Pancreas (tissue), 10 donors: ENCODE measurements around the gene CSTPP1. TPM values are rescaled to one million over a fixed set of nuclear protein-coding genes. Genes with fewer than 3 reads are reported as not detected.
"Not testable (repeated sequence)": the region's sequence is repeated elsewhere in the genome, so short reads cannot be mapped to it uniquely, and the experiment has no call there.

Experiments
- ATAC-seq, 4 donors: fragments of 200-7000 bp; cut with Tn5 transposase; one replicate each; pipeline versions ENCODE4 v1.8.0 to v1.9.1; 2020; ENCODE audit warnings: mild to moderate bottlenecking in 4 of 4, moderate library complexity in 4 of 4
- DNase-seq, 6 donors: peaks; one replicate each; pipeline ENCODE4 v3.0.0-alpha.2; 2020
- FAIRE-seq: peaks from 2 replicates; lab custom pipeline; 2012; peaks lifted over from hg19 to GRCh38; lab: Jason Lieb, UNC
- H3K27ac ChIP-seq, 4 donors: fragments of 200-600 bp; sonication (generic); 1 replicate in 3 of 4; 2 replicates in 1 of 4; pipeline versions ENCODE4 v1.5.0 to v1.8.0; 2020
- H3K27me3 ChIP-seq, 4 donors: fragments of 200-600 bp; one replicate each; pipeline ENCODE4 v1.8.0; 2021
- H3K36me3 ChIP-seq, 3 donors: fragments of 200-600 bp; sonication (generic) in 1 of 3; one replicate each; pipeline versions ENCODE4 v1.5.0 to v1.8.0; 2020 to 2021
- H3K4me1 ChIP-seq, 3 donors: fragments of 200-600 bp; one replicate each; pipeline ENCODE4 v1.8.0; 2021
- H3K4me3 ChIP-seq, 4 donors: fragments of 200-600 bp; sonication (generic) in 2 of 4; one replicate each; pipeline versions ENCODE4 v1.5.0 to v1.8.0; 2020 to 2021
- H3K9me3 ChIP-seq, 4 donors: fragments of 200-600 bp; one replicate each; pipeline ENCODE4 v1.8.0; 2021
- CTCF ChIP-seq, 4 donors: fragments of 200-600 bp; sonication (generic) in 3 of 4; IDR thresholded peaks; one replicate each; pipeline versions ENCODE4 v1.5.0 to v1.8.0; 2021; ENCODE audit warnings: antibody characterized with exemption in 4 of 4
- WGBS, 2 donors: extraction: QIAGEN DNeasy Blood & Tissue Kit; methylation state at CpG; one replicate each; pipeline ENCODE4 v1.1.7; 2013; 5-methylcytosine and 5-hydroxymethylcytosine counted together
- intact Hi-C, 3 donors: fragments of 100-400 bp; cut with DNase I; formaldehyde crosslinking; loops; one replicate each; pipeline versions ENCODE4 v1.11.1 to v1.14.2; 2022
- polyA plus RNA-seq, 2 donors: library from polyadenylated mRNA; stranded (reverse); fragments of 200-250 nt; gene quantifications; one replicate each; pipeline ENCODE4 v1.2.3, GENCODE V29; 2013
- total RNA-seq, 6 donors: library from RNA; stranded (reverse); fragmentation: NEBNext Ultra II Directional in 4 of 6; extraction: Animal tissue kit (Norgen Biotek cat#: 25700) in 4 of 6; gene quantifications; one replicate each; pipeline versions ENCODE4 v1.2.1 to v1.2.4, GENCODE V29; 2021 to 2023
- donor health status: healthy with polysubstance abuse.
- donor health status: DM: no; HTN: no; CAD: no; lungs with moderate emphysema.
- donor health status: DM: no; HTN: no; CAD: no.
- donor health status: control.
- donor health status: control.
- donor health status: Bipolar disorder and iron deficiency.
- donor health status: DM: yes; HTN: yes; CAD: no.
- donor health status: DM: no; HTN: no; CAD: no.
- donor health status: DM: no; HTN: no; CAD: no.
- donor health status: DM: yes; HTN: yes; CAD: no.

The CSTPP1 gene
- total and polyA plus RNA-seq, 8 donors: 9.7 to 23.6 (median 14.0) TPM

- Histone ChIP-seq H3K9me3 (no peaks in the 10 kb centered on the region), H3K27me3 (no peaks in the 10 kb centered on the region), H3K36me3 (no peaks in the 10 kb centered on the region), H3K4me1 (no peaks in the 10 kb centered on the region), H3K4me3 (no peak overlapping the region), H3K27ac (no peak overlapping the region)
- WGBS, 2 donors: 89 to 93% methylated on average over 8 of the region's 8 CpGs
- ATAC-seq: peak in 2 of 4 donors; percentile 37 to 51
- no peak for FAIRE-seq
- no peak for TF ChIP-seq CTCF (IDR thresholded peaks at IDR 0.05)
- DNase-seq: no peak
- intact Hi-C loops: no loop called here
Measured at GRCh38 chr11:47111318-47111804, 174.8 kb downstream of the CSTPP1 start.

DNA sequence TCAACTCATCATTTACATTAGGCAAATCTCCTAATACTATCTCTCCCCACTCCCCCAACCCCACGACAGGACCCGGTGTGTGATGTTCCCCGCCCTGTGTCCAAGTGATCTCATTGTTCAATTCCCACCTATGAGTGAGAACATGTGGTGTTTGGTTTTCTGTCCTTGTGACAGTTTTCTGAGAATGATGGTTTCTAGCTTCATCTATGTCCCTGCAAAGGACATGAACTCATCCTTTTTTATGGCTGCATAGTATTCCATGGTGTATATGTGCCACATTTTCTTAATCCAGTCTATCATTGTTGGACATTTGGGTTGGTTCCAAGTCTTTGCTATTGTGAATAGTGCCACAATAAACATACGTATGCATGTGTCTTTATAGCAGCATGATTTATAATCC is 176.4 kb downstream of the CSTPP1 start:
- H3K36me3 ChIP-seq, intact Hi-C loops, H3K9me3 ChIP-seq, ATAC-seq, H3K4me3 ChIP-seq, FAIRE-seq, H3K27ac ChIP-seq, H3K27me3 ChIP-seq, DNase-seq, H3K4me1 ChIP-seq: not testable (repeated sequence)
- WGBS, 2 donors: 95 to 100% methylated on average over 3 of the region's 4 CpGs

DNA sequence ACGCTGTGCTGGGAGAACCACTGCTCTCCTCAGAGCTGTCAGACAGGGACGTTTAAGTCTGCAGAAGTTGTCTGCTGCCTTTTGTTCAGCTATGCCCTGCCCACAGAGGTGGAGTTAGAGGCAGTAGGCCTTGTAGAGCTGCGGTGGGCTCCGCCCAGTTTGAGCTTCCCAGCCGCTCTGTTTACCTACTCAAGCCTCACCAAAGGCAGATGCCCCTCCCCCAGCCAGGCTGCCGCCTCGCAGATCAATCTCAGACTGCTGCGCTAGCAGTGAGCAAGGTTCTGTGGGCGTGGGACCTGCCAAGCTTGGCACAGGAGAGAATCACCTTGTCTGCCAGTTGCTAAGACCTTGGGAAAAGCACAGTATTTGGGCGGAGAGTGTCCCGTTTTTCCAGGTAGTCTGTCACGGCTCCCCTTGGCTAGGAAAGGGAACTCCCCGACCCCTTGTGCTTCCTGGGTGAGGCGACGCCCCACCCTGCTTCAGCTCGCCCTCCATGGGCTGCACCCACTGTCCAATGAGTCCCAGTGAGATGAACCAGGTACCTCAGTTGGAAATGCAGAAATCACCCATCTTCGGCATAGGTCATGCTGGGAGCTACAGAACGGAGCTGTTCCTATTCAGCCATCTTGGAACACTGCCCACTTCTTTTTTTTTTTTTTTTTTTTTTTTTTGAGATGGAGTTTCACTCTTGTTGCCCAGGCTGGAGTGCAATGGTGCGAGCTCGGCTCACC is 182.6 kb downstream of the CSTPP1 start:
- H3K27me3 ChIP-seq, intact Hi-C loops, H3K36me3 ChIP-seq, FAIRE-seq, H3K9me3 ChIP-seq: not testable (repeated sequence)
- peak; percentile 79 to 86 (median 84) for ATAC-seq
- H3K27ac ChIP-seq: peak overlapping the region; percentile 51 to 79 (median 55)
- 14 to 21% methylated on average over 20 of the region's 20 CpGs for WGBS, 2 donors
- peak overlapping the region in 2 of 4 donors; percentile 22 to 27 for H3K4me3 ChIP-seq
- peak; percentile 88 to 99 (median 98) for DNase-seq
- peaks cover 4 to 21% (median 6%) of the 10 kb centered on the region in 3 donors for H3K4me1 ChIP-seq

GRCh38 chr11:47121056-47121455 is 184.5 kb downstream of the CSTPP1 start:
- FAIRE-seq: no peak
- no peak overlapping the region for H3K4me3 ChIP-seq
- peak in 3 of 4 donors; percentile 45 to 63 (median 56) for ATAC-seq
- H3K36me3 ChIP-seq: no peaks in the 10 kb centered on the region
- peaks cover 4 to 30% (median 6%) of the 10 kb centered on the region in 3 donors for H3K4me1 ChIP-seq
- no peaks in the 10 kb centered on the region for H3K9me3 ChIP-seq
- peak overlapping the region in 2 of 4 donors; percentile 51 to 79 for H3K27ac ChIP-seq
- intact Hi-C loops: no loop called here
- WGBS, 2 donors: 31 to 45% methylated on average over 2 of the region's 2 CpGs
- DNase-seq: no peak
- TF ChIP-seq CTCF (IDR thresholded peaks at IDR 0.05): no peak
- no peaks in the 10 kb centered on the region for H3K27me3 ChIP-seq

- peak overlapping the region in 2 of 4 donors; percentile 51 to 79 for H3K27ac ChIP-seq
- no peak for TF ChIP-seq CTCF (IDR thresholded peaks at IDR 0.05)
- H3K9me3 ChIP-seq: no peaks in the 10 kb centered on the region
- intact Hi-C loops: no loop called here
- H3K27me3 ChIP-seq: no peaks in the 10 kb centered on the region
- DNase-seq: no peak
- ATAC-seq: no peak
- 27 to 37% methylated on average over 2 of the region's 2 CpGs for WGBS, 2 donors
- H3K4me3 ChIP-seq: no peak overlapping the region
- peaks cover 4 to 33% (median 8%) of the 10 kb centered on the region in 3 donors for H3K4me1 ChIP-seq
- no peaks in the 10 kb centered on the region for H3K36me3 ChIP-seq
- FAIRE-seq: no peak
Measured at GRCh38 chr11:47121731-47122130, 185.2 kb downstream of the CSTPP1 start.

DNA sequence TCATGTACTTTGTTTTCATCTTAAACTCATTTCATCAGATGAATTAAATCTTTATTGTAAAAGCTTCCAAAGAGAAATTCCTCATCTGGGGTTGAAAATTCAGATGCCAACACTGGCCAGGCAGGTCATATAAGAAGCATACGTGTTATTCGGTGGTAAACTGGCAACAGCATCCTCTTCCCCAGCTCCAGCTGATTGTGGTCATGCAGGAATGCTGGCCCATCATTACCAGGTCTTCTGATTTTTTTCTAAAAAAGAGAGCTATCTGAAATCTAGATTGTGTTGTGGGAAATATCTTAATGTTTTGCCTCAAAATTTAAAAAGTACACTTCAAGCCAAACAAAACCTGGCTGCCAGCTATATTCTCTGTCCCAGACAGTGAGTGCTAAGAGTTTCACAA is 186.5 kb downstream of the CSTPP1 start:
- intact Hi-C loops: no loop called here
- no peak for TF ChIP-seq CTCF (IDR thresholded peaks at IDR 0.05)
- Histone ChIP-seq H3K27ac (no peak overlapping the region), H3K4me3 (no peak overlapping the region), H3K36me3 (no peaks in the 10 kb centered on the region), H3K4me1 (peaks cover 13 to 46% (median 13%) of the 10 kb centered on the region in 3 donors), H3K9me3 (no peaks in the 10 kb centered on the region), H3K27me3 (no peaks in the 10 kb centered on the region)
- FAIRE-seq: no peak
- DNase-seq: no peak
- no peak for ATAC-seq
- WGBS, 2 donors: 91 to 93% methylated on average over 2 of the region's 2 CpGs
